HCT116 (cell line): ENCODE data around the gene STK32C.

Experiments used
- CEBPB ChIP-seq: IDR thresholded peaks from 2 replicates; pipeline ENCODE4 v1.6.1; 2012; ENCODE audit warnings: low read depth
- CTCF ChIP-seq, 3 experiments: fragments of 200-600 bp in 1 of 3; sonication (generic) in 1 of 3; IDR thresholded peaks in 2 of 3; conservative IDR thresholded peaks in 1 of 3; 2 replicates each; pipeline ENCODE4 v1.5.1; 2012 to 2017; ENCODE audit warnings: low read depth in 2 of 3, low read length in 2 of 3, antibody characterized with exemption in 1 of 3, borderline replicate concordance in 1 of 3, control low read depth in 1 of 3, mild to moderate bottlenecking in 1 of 3, mixed read lengths in 1 of 3, mixed run types in 1 of 3, moderate library complexity in 1 of 3; ENCODE audit not compliant: insufficient read depth in 1 of 3
- EZH2 ChIP-seq: fragments of 200-600 bp; sonication (generic); IDR thresholded peaks from 2 replicates; pipeline ENCODE4 v1.6.1; 2017; ENCODE audit warnings: antibody characterized with exemption, mixed run types
- JUND ChIP-seq: IDR thresholded peaks from 2 replicates; pipeline ENCODE4 v1.6.1; 2012
- RAD21 ChIP-seq: IDR thresholded peaks from 2 replicates; pipeline ENCODE4 v1.6.1; 2012; ENCODE audit warnings: low read depth, mild to moderate bottlenecking
- SP1 ChIP-seq: IDR thresholded peaks from 2 replicates; pipeline ENCODE4 v1.6.1; 2012; ENCODE audit warnings: low read depth
- YY1 ChIP-seq: IDR thresholded peaks from 2 replicates; pipeline ENCODE4 v1.6.1; 2011; ENCODE audit warnings: low read length, low read depth, moderate library complexity, mild to moderate bottlenecking; ENCODE audit not compliant: insufficient replicate concordance; ENCODE audit errors: extremely low read depth
- TF ChIP-seq, protein P1 (sequence below): IDR thresholded peaks from 2 replicates; pipeline ENCODE4 v1.6.1; 2012

- TF ChIP-seq YY1 = no peak
- no peak for TF ChIP-seq CEBPB
- TF ChIP-seq RAD21 = no peak
- no peak for TF ChIP-seq SP1
- TF ChIP-seq EZH2 = no peak
- no peak for TF ChIP-seq JUND
- TF ChIP-seq CTCF (IDR thresholded peaks at IDR 0.05 in 2 of 3, conservative IDR thresholded peaks at IDR 0.05 in 1 of 3; ENCODE audit: borderline replicate concordance in 1 of 3, insufficient read depth in 1 of 3, low read depth in 2 of 3, low read length in 2 of 3) = no peak
- TF ChIP-seq, protein P1, sequence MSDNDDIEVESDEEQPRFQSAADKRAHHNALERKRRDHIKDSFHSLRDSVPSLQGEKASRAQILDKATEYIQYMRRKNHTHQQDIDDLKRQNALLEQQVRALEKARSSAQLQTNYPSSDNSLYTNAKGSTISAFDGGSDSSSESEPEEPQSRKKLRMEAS = no peak
These were observed 105.4 kb downstream of the STK32C start for GRCh38 chr10:132202070-132202970.
